MCF 10A (cell line): ENCODE data around the gene ROR1. TPM values are rescaled to one million over a fixed set of nuclear protein-coding genes. Genes with fewer than 3 reads are reported as not detected.

Experiments
- BruUV-seq: library from RNA; stranded (reverse); fragments of 400-500 nt; replicated peaks from 2 replicates; lab custom pipeline; 2021; lab: Mats Ljungman, UMichigan
- CTCF ChIA-PET: fragments of 300-600 bp; sonication (Branson Sonifier 250); formaldehyde crosslinking; extraction: SDS; loops from one replicate; lab custom pipeline; 2021; ENCODE audit warnings: antibody characterized with exemption, inconsistent platforms; lab: Yijun Ruan, JAX
- POLR2A ChIA-PET: fragments of 300-600, 350-650 bp; sonication (Branson Sonifier 250); formaldehyde crosslinking; extraction: SDS; loops from one replicate; lab custom pipeline; 2020; ENCODE audit warnings: antibody characterized with exemption, inconsistent platforms; lab: Yijun Ruan, JAX
- DNase-seq: peaks from one replicate; pipeline ENCODE4 v3.0.0-alpha.2; 2018; ENCODE audit not compliant: unreplicated experiment
- H3K27ac Mint-ChIP-seq: one replicate; pipeline ENCODE4 v1.8.0; 2022; ENCODE audit warnings: mild to moderate bottlenecking, low read depth, mixed read lengths; ENCODE audit not compliant: unreplicated experiment
- H3K27me3 Mint-ChIP-seq: one replicate; pipeline ENCODE4 v1.8.0; 2022; ENCODE audit warnings: mixed read lengths; ENCODE audit not compliant: insufficient read depth, unreplicated experiment
- H3K36me3 Mint-ChIP-seq: one replicate; pipeline ENCODE4 v1.8.0; 2022; ENCODE audit warnings: mild to moderate bottlenecking, moderate library complexity, mixed read lengths; ENCODE audit not compliant: insufficient read depth, unreplicated experiment
- H3K4me1 Mint-ChIP-seq: one replicate; pipeline ENCODE4 v1.8.0; 2022; ENCODE audit warnings: mixed read lengths; ENCODE audit not compliant: insufficient read depth, unreplicated experiment
- H3K4me3 Mint-ChIP-seq: one replicate; pipeline ENCODE4 v1.8.0; 2022; ENCODE audit warnings: mild to moderate bottlenecking, moderate library complexity, mixed read lengths; ENCODE audit not compliant: unreplicated experiment
- H3K9me3 Mint-ChIP-seq: one replicate; pipeline ENCODE4 v1.8.0; 2022; ENCODE audit warnings: mixed read lengths; ENCODE audit not compliant: unreplicated experiment
- intact Hi-C: fragments of 100-400 bp; cut with micrococcal nuclease; formaldehyde crosslinking; loops from 2 replicates; pipeline ENCODE4 v1.14.1; 2022
- total RNA-seq: library from RNA; stranded (reverse); gene quantifications from 2 replicates; pipeline ENCODE4 v1.2.3, GENCODE V29; 2022
- TF ChIP-seq, protein P1 (sequence below): fragments of 200-600 bp; IDR thresholded peaks from one replicate; pipeline ENCODE4 v1.8.0; 2022; ENCODE audit warnings: antibody characterized with exemption, mild to moderate bottlenecking; ENCODE audit not compliant: unreplicated experiment

The ROR1 gene
- total RNA-seq, 1 experiment from 2014 or later = 4.6 TPM

DNA sequence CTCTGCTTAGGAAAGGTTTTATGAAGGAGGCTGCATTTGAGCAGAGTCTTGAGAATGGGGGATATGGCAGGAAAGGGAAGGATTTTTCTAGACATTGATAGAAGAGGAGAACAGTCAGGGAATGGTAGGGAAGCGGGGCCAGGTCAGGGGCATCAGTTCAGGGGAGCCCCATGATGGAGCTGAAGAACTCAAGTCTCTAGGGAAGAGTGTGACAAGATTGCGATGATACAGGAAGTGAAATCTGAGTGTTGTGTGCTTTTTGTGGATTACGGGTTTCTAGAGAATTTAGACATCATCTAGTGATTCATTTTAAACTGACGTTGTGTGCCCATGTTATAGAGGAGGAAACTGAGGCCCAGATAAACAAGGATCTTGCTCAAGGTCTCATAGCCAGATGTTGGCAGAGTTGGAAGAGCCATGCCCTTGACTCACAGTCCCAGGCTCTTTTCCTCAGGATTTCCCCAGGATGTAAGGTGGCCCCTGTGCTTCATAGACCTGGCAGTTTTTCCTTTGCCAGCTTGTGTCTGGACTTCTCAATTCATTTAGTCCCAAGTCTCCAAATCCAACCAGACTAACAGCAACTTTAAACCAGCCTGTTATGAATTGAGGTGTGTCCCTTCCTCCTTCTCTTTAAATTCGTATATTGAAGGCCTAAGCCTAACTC lies 130.3 kb downstream of the ROR1 start:
- Mint-ChIP-seq H3K27me3 (no peaks in the 10 kb centered on the region), H3K4me1 (peaks cover 6% of the 10 kb centered on the region), H3K27ac (no peak overlapping the region), H3K9me3 (no peaks in the 10 kb centered on the region), H3K36me3 (no peaks in the 10 kb centered on the region), H3K4me3 (no peak overlapping the region)
- ChIA-PET CTCF (interaction anchor here (0.5 kb wide), 1 partner anchor 131 kb away, joined by 3 read pairs; no protein-coding TSS in a partner anchor), POLR2A (no interaction called here)
- BruUV-seq = no TSS peak
- TF ChIP-seq, protein P1, sequence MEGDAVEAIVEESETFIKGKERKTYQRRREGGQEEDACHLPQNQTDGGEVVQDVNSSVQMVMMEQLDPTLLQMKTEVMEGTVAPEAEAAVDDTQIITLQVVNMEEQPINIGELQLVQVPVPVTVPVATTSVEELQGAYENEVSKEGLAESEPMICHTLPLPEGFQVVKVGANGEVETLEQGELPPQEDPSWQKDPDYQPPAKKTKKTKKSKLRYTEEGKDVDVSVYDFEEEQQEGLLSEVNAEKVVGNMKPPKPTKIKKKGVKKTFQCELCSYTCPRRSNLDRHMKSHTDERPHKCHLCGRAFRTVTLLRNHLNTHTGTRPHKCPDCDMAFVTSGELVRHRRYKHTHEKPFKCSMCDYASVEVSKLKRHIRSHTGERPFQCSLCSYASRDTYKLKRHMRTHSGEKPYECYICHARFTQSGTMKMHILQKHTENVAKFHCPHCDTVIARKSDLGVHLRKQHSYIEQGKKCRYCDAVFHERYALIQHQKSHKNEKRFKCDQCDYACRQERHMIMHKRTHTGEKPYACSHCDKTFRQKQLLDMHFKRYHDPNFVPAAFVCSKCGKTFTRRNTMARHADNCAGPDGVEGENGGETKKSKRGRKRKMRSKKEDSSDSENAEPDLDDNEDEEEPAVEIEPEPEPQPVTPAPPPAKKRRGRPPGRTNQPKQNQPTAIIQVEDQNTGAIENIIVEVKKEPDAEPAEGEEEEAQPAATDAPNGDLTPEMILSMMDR = no peak
- DNase-seq = no peak
- intact Hi-C loops = no loop called here

DNA sequence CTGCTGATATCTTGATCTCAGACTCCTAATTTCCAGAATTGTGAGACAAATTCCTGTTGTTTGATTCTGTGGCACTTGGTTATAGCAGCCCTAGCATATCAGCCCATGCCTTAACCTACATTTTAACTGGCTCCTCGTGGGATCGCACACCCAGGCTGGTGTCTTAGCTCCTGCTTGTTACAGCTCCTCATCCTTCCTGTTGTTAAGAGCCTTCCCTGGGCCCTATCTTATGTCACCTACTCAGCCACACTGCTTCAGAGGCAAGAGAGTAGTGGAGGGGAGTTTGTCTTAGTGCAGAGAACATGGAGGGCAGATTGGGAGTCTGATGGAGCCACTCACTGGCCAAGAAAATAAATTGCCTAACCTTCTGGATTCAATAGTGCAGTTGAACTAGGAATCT lies 131.0 kb downstream of the ROR1 start:
- intact Hi-C loops = no loop called here
- TF ChIP-seq, protein P1 = no peak
- Mint-ChIP-seq H3K36me3 (no peaks in the 10 kb centered on the region), H3K27me3 (no peaks in the 10 kb centered on the region), H3K4me3 (no peak overlapping the region), H3K4me1 (peaks cover 6% of the 10 kb centered on the region), H3K9me3 (no peaks in the 10 kb centered on the region), H3K27ac (no peak overlapping the region)
- POLR2A ChIA-PET = interaction anchor here (0.9 to 1.6 kb wide), 3 partner anchors 10 to 208 kb away, joined by 3 to 4 read pairs (median 4); no protein-coding TSS in a partner anchor
- BruUV-seq = no TSS peak
- CTCF ChIA-PET = interaction anchor here (0.5 to 1.0 kb wide), 4 partner anchors 16 to 242 kb away, joined by 3 read pairs; no protein-coding TSS in a partner anchor
- DNase-seq = no peak

DNA sequence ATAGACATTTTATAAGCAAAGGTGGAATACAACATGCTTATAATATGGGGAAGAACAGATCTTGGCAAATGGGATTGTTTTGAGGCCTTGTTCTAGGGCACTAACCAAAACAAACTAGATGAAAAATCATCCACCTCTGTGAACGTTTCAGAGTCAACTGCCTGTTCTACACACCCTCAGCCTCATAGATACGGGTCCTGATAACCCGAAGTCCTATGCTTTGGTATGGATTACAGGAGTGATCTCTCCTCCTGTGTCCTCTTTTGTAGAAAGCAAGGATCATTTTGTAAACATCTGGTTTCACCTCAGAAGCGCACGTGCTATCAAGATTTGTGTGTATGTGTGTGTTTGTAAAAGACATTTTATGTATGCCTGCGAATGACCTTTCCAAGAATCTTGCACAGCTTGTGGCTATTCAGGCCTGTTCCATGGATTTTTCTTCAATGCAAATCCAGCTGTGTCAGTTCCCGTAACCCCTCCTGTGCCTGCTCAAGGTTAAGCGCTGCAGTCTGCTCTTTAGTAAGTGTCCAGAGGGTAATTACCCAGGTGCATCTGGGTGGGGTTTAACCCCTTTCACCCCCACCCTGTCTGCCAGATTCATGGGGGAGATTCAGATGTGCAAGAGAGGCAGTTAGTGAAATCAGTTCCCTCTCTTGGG lies 132.4 kb downstream of the ROR1 start:
- intact Hi-C loops = no loop called here
- Mint-ChIP-seq H3K27me3 (no peaks in the 10 kb centered on the region), H3K4me3 (no peak overlapping the region), H3K36me3 (no peaks in the 10 kb centered on the region), H3K4me1 (peaks cover 6% of the 10 kb centered on the region), H3K27ac (no peak overlapping the region), H3K9me3 (no peaks in the 10 kb centered on the region)
- DNase-seq = no peak
- CTCF ChIA-PET = interaction anchor here (1.0 kb wide), 1 partner anchor 15 kb away, joined by 3 read pairs; no protein-coding TSS in a partner anchor
- no TSS peak for BruUV-seq
- POLR2A ChIA-PET = interaction anchor here (1.6 kb wide), 1 partner anchor 137 kb away, joined by 4 read pairs; no protein-coding TSS in a partner anchor
- TF ChIP-seq, protein P1 = no peak

DNA sequence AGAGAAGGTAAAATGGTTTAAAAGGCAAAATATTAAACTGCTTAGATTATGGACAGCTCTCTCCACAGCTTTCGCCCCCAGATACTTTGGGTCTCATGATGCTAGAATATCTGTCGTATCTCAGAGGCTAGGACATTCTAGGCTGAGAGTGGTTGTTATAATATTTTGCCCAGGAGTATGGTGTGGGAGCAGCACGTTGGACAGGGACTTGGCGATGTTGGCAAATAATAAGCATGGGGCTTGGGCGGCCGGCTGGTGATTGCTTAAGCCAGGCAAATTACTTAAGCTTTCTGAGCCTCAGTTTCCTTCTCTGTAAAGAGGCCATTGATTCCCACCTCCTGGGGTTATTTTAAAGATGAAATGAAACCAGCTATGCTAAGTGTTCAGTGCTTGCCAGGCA lies 133.2 kb downstream of the ROR1 start:
- CTCF ChIA-PET = interaction anchor here (0.6 to 0.7 kb wide), 2 partner anchors 73 to 215 kb away, joined by 3 read pairs; no protein-coding TSS in a partner anchor
- no peak overlapping the region for H3K27ac Mint-ChIP-seq
- no peak overlapping the region for H3K4me3 Mint-ChIP-seq
- DNase-seq = no peak
- no peaks in the 10 kb centered on the region for H3K27me3 Mint-ChIP-seq
- no peaks in the 10 kb centered on the region for H3K36me3 Mint-ChIP-seq
- H3K4me1 Mint-ChIP-seq = peaks cover 6% of the 10 kb centered on the region
- POLR2A ChIA-PET = interaction anchor here (1.0 kb wide), 1 partner anchor 16 kb away, joined by 3 read pairs; no protein-coding TSS in a partner anchor
- TF ChIP-seq, protein P1 = no peak
- no TSS peak for BruUV-seq
- intact Hi-C loops = no loop called here
- no peaks in the 10 kb centered on the region for H3K9me3 Mint-ChIP-seq
